ENCODE measurements around the gene DEPDC1. TPM values are rescaled to one million over a fixed set of nuclear protein-coding genes. Genes with fewer than 3 reads are reported as not detected.
"Not testable (repeated sequence)": the region's sequence is repeated elsewhere in the genome, so short reads cannot be mapped to it uniquely, and the experiment has no call there.

The DEPDC1 gene
- total RNA-seq, 2 experiments from 2014 or later, result 15.7 to 16.0 TPM

GRCh38 chr1:68481041-68481440, 15.8 kb downstream of the DEPDC1 start:
- DNase-seq (no peak), ATAC-seq (no peak)
- ChIA-PET POLR2A (no interaction called here), CTCF (no interaction called here)
- no peaks in the 10 kb centered on the region for H3K27me3 Mint-ChIP-seq
- no peaks in the 10 kb centered on the region for H3K4me1 Mint-ChIP-seq (ENCODE audit: low read depth)
- no peak overlapping the region for H3K4me3 Mint-ChIP-seq
- H3K36me3 Mint-ChIP-seq (ENCODE audit: low read depth), result peaks cover 5% of the 10 kb centered on the region
- H3K9me3 Mint-ChIP-seq, result no peaks in the 10 kb centered on the region
- TF ChIP-seq CTCF (IDR thresholded peaks at IDR 0.05), result no peak
- no peak overlapping the region for H3K27ac Mint-ChIP-seq
- intact Hi-C loops (cut with micrococcal nuclease), result no loop called here

- no peak for ATAC-seq
- POLR2A ChIA-PET, result no interaction called here
- TF ChIP-seq CTCF (IDR thresholded peaks at IDR 0.05), result no peak
- intact Hi-C loops (cut with micrococcal nuclease), result no loop called here
- Mint-ChIP-seq H3K27ac (no peak overlapping the region), H3K36me3 (ENCODE audit: low read depth) (peaks cover 5% of the 10 kb centered on the region), H3K4me3 (no peak overlapping the region), H3K27me3 (no peaks in the 10 kb centered on the region), H3K4me1 (ENCODE audit: low read depth) (no peaks in the 10 kb centered on the region), H3K9me3 (no peaks in the 10 kb centered on the region)
- DNase-seq, result no peak
- CTCF ChIA-PET, result no interaction called here
These were observed 17.4 kb downstream of the DEPDC1 start for GRCh38 chr1:68479501-68479900.

GRCh38 chr1:68478662-68479061, 18.2 kb downstream of the DEPDC1 start:
- Mint-ChIP-seq H3K36me3 (ENCODE audit: low read depth) (peaks cover 5% of the 10 kb centered on the region), H3K4me1 (ENCODE audit: low read depth) (no peaks in the 10 kb centered on the region), H3K9me3 (no peaks in the 10 kb centered on the region), H3K27me3 (no peaks in the 10 kb centered on the region), H3K27ac (no peak overlapping the region), H3K4me3 (no peak overlapping the region)
- intact Hi-C loops (cut with micrococcal nuclease), result no loop called here
- TF ChIP-seq CTCF (IDR thresholded peaks at IDR 0.05), result no peak
- POLR2A ChIA-PET, result no interaction called here
- DNase-seq (no peak), ATAC-seq (no peak)
- CTCF ChIA-PET, result no interaction called here

GRCh38 chr1:68476626-68477025, 20.3 kb downstream of the DEPDC1 start:
- CTCF ChIA-PET; intact Hi-C loops (cut with micrococcal nuclease); H3K27ac Mint-ChIP-seq; H3K4me3 Mint-ChIP-seq; DNase-seq; ATAC-seq; H3K4me1 Mint-ChIP-seq (ENCODE audit: low read depth); POLR2A ChIA-PET; H3K36me3 Mint-ChIP-seq (ENCODE audit: low read depth); H3K27me3 Mint-ChIP-seq; H3K9me3 Mint-ChIP-seq: not testable (repeated sequence)

- POLR2A ChIA-PET, result no interaction called here
- DNase-seq, result no peak
- intact Hi-C loops (cut with micrococcal nuclease), result no loop called here
- H3K36me3 Mint-ChIP-seq (ENCODE audit: low read depth), result no peaks in the 10 kb centered on the region
- no peaks in the 10 kb centered on the region for H3K27me3 Mint-ChIP-seq
- no peak overlapping the region for H3K4me3 Mint-ChIP-seq
- CTCF ChIA-PET, result no interaction called here
- TF ChIP-seq CTCF (IDR thresholded peaks at IDR 0.05), result no peak
- H3K4me1 Mint-ChIP-seq (ENCODE audit: low read depth), result no peaks in the 10 kb centered on the region
- ATAC-seq, result no peak
- H3K9me3 Mint-ChIP-seq, result no peaks in the 10 kb centered on the region
- H3K27ac Mint-ChIP-seq, result no peak overlapping the region
These were observed 23.8 kb downstream of the DEPDC1 start for GRCh38 chr1:68473060-68473459.

GRCh38 chr1:68470388-68470970, 26.4 kb downstream of the DEPDC1 start:
- ChIA-PET POLR2A (no interaction called here), CTCF (interaction anchor here (1.2 kb wide), 1 partner anchor 350 kb away, joined by 3 read pairs; no protein-coding TSS in a partner anchor)
- intact Hi-C loops (cut with micrococcal nuclease), result no loop called here
- TF ChIP-seq CTCF (IDR thresholded peaks at IDR 0.05), result no peak
- Mint-ChIP-seq H3K27me3 (peaks cover 4% of the 10 kb centered on the region), H3K9me3 (no peaks in the 10 kb centered on the region), H3K27ac (no peak overlapping the region), H3K36me3 (ENCODE audit: low read depth) (no peaks in the 10 kb centered on the region), H3K4me3 (no peak overlapping the region), H3K4me1 (ENCODE audit: low read depth) (no peaks in the 10 kb centered on the region)
- DNase-seq (peak; percentile 6), ATAC-seq (no peak)
